NT2/D1 (cell line): ENCODE measurements around the gene DNAJC25.

ENCODE experiments used
- SUZ12 ChIP-seq: IDR thresholded peaks from 2 replicates; pipeline ENCODE4 v1.6.1; 2011; ENCODE audit not compliant: insufficient read length, insufficient read depth; ENCODE audit errors: extremely low read depth
- YY1 ChIP-seq: IDR thresholded peaks from 2 replicates; pipeline ENCODE4 v1.6.1; 2011; ENCODE audit not compliant: insufficient read length, insufficient read depth

DNA sequence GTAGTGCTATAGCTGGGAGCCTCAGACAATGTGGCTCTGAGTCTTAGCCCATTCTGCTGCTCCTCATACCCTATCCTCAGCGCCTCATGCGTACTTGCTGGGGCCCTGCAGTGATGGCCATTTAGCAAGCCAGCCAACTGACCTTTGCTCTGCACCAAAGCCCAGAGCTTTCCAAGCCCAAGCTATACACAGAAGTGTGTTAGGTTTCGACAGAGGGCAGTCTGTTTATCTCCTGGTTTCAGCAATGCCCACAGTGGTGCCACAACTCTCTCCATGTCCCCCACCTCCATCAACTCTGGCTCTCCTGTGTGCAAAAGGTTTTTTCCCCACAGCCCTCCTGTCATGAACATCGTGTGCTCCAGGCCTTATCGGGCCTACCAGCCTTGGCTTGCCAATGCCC, 47.2 kb downstream of the DNAJC25 start:
- TF ChIP-seq SUZ12 (no peak), YY1 (no peak)
